B cell (primary cell): Measurements from ENCODE around the gene NCK2. TPM values are rescaled to one million over a fixed set of nuclear protein-coding genes. Genes with fewer than 3 reads are reported as not detected.

Experiments
- ATAC-seq: fragments of 200-7000 bp; cut with Tn5 transposase; one replicate; pipeline ENCODE4 v1.10.0; 2021; ENCODE audit warnings: low read depth, mild to moderate bottlenecking, moderate number of reproducible peaks, moderate library complexity
- CTCF ChIA-PET: fragments of 350-600 bp; sonication (Branson Sonifier 250); formaldehyde crosslinking; loops from one replicate; lab custom pipeline; 2021; ENCODE audit warnings: antibody characterized with exemption, inconsistent platforms; lab: Charles Lee
- POLR2A ChIA-PET: fragments of 350-600 bp; sonication (Branson Sonifier 250); formaldehyde crosslinking; loops from one replicate; lab custom pipeline; 2021; ENCODE audit warnings: antibody characterized with exemption; lab: Charles Lee
- DNase-seq: peaks from one replicate; pipeline ENCODE4 v3.0.0; 2013
- H2AFZ ChIP-seq: 2 replicates; pipeline ENCODE4 v1.6.1; 2012; ENCODE audit warnings: mild to moderate bottlenecking, low read depth, low read length; ENCODE audit not compliant: insufficient read depth, poor library complexity, severe bottlenecking
- H3K27ac ChIP-seq, 2 donors: 1 replicate in 1 of 2; 2 replicates in 1 of 2; pipeline ENCODE4 v1.5.1; 2012 to 2013; ENCODE audit warnings: low read length in 2 of 2, mild to moderate bottlenecking in 2 of 2, moderate library complexity in 1 of 2
- H3K27me3 ChIP-seq, 4 experiments: fragments of 200-600 bp in 1 of 4; sonication (generic) in 1 of 4; replicated peaks in 1 of 4; 1 replicate in 2 of 4; 2 replicates in 2 of 4; pipeline versions ENCODE4 v1.6.1 to v1.7.0; 2013 to 2016; ENCODE audit warnings: low read length in 3 of 4, mild to moderate bottlenecking in 2 of 4, mixed read lengths in 1 of 4, moderate library complexity in 1 of 4; ENCODE audit not compliant: insufficient read depth in 4 of 4, control insufficient read depth in 3 of 4; ENCODE audit errors: control extremely low read depth in 1 of 4
- H3K36me3 ChIP-seq, 2 experiments: replicated peaks in 1 of 2; 1 replicate in 1 of 2; 2 replicates in 1 of 2; pipeline versions ENCODE4 v1.6.1 to v1.7.1; 2013; ENCODE audit warnings: low read length in 1 of 2; ENCODE audit not compliant: insufficient read depth in 2 of 2, control insufficient read depth in 1 of 2; ENCODE audit errors: control extremely low read depth in 1 of 2, extremely low read depth in 1 of 2
- H3K4me1 ChIP-seq, 2 donors: fragments of 200-600 bp in 1 of 2; sonication (generic) in 1 of 2; 1 replicate in 1 of 2; 2 replicates in 1 of 2; pipeline versions ENCODE4 v1.5.1 to v1.6.1; 2013 to 2017; ENCODE audit warnings: low read length in 2 of 2; ENCODE audit not compliant: control insufficient read depth in 2 of 2, insufficient read depth in 2 of 2
- H3K4me2 ChIP-seq: replicated peaks from 2 replicates; pipeline ENCODE3; 2012; ENCODE audit warnings: mild to moderate bottlenecking, low read depth, low read length; ENCODE audit not compliant: poor library complexity, severe bottlenecking
- H3K4me3 ChIP-seq, 5 experiments: fragments of 200-600 bp in 1 of 5; sonication (generic) in 1 of 5; 1 replicate in 3 of 5; 2 replicates in 2 of 5; pipeline versions ENCODE4 v1.5.1 to v1.7.0; 2011 to 2016; ENCODE audit warnings: low read length in 4 of 5, mild to moderate bottlenecking in 4 of 5, low read depth in 2 of 5, control low read depth in 1 of 5, moderate library complexity in 1 of 5; ENCODE audit not compliant: insufficient read depth in 1 of 5; ENCODE audit errors: control extremely low read depth in 1 of 5, extremely low read depth in 1 of 5
- H3K79me2 ChIP-seq: fragments of 200-600 bp; sonication (generic); one replicate; pipeline ENCODE4 v1.6.0; 2016; ENCODE audit warnings: low read length; ENCODE audit not compliant: control insufficient read depth, insufficient read depth
- H3K9ac ChIP-seq: fragments of 200-600 bp; sonication (generic); 2 replicates; pipeline ENCODE4 v1.6.1; 2017; ENCODE audit warnings: mild to moderate bottlenecking, low read length, moderate library complexity
- H3K9me3 ChIP-seq, 3 donors: one replicate each; pipeline versions ENCODE4 v1.6.1 to v1.7.1; 2013; ENCODE audit warnings: low read length in 2 of 3; ENCODE audit not compliant: control insufficient read depth in 2 of 3, insufficient read depth in 1 of 3; ENCODE audit errors: control extremely low read depth in 1 of 3
- H4K20me1 ChIP-seq: 2 replicates; pipeline ENCODE4 v1.6.0; 2012; ENCODE audit warnings: mild to moderate bottlenecking, low read length; ENCODE audit not compliant: insufficient read depth, control insufficient read depth, poor library complexity, severe bottlenecking
- H3K27ac Mint-ChIP-seq: one replicate; pipeline ENCODE4 v1.8.0; 2021; ENCODE audit warnings: mixed read lengths
- H3K27me3 Mint-ChIP-seq: one replicate; pipeline ENCODE4 v1.8.0; 2021; ENCODE audit warnings: mixed read lengths
- H3K4me1 Mint-ChIP-seq: one replicate; pipeline ENCODE4 v1.8.0; 2021; ENCODE audit warnings: mixed read lengths
- H3K4me3 Mint-ChIP-seq: one replicate; pipeline ENCODE4 v1.8.0; 2021; ENCODE audit warnings: mixed read lengths
- H3K9me3 Mint-ChIP-seq: one replicate; pipeline ENCODE4 v1.8.0; 2022; ENCODE audit warnings: mixed read lengths; ENCODE audit not compliant: insufficient read depth
- CTCF ChIP-seq: fragments of 200-600 bp; IDR thresholded peaks from one replicate; pipeline ENCODE4 v1.8.0; 2022; ENCODE audit warnings: antibody characterized with exemption, mild to moderate bottlenecking
- EZH2 ChIP-seq: IDR thresholded peaks from 2 replicates; pipeline ENCODE4 v1.6.1; 2012; ENCODE audit warnings: borderline replicate concordance, low read depth, mild to moderate bottlenecking, moderate library complexity, low read length; ENCODE audit not compliant: insufficient read depth, poor library complexity, severe bottlenecking
- WGBS: methylation state at CpG from one replicate; pipeline ENCODE4 v1.1.5; 2013; ENCODE audit warnings: missing lambda C conversion rate; ENCODE audit not compliant: insufficient coverage; 5-methylcytosine and 5-hydroxymethylcytosine counted together
- intact Hi-C: fragments of 100-400 bp; cut with micrococcal nuclease; formaldehyde crosslinking; loops from one replicate; pipeline ENCODE4 v1.10.0; 2022
- polyA plus RNA-seq: library from polyadenylated mRNA; depleted of rRNA; stranded (reverse); fragments of >200 nt; gene quantifications from 2 replicates; pipeline ENCODE4 v1.2.3, GENCODE V29; 2012
- total RNA-seq, 2 donors: library from RNA; stranded (reverse); fragments of 120-200 nt in 1 of 2; gene quantifications; 1 replicate in 1 of 2; 2 replicates in 1 of 2; pipeline versions ENCODE4 v1.2.3 to v1.2.4, GENCODE V29; 2013 to 2022

NCK2 gene
- total and polyA plus RNA-seq, 2 donors (not counting 1 experiment from before 2014, with no cell fraction given) = 64.2 to 72.3 TPM

DNA sequence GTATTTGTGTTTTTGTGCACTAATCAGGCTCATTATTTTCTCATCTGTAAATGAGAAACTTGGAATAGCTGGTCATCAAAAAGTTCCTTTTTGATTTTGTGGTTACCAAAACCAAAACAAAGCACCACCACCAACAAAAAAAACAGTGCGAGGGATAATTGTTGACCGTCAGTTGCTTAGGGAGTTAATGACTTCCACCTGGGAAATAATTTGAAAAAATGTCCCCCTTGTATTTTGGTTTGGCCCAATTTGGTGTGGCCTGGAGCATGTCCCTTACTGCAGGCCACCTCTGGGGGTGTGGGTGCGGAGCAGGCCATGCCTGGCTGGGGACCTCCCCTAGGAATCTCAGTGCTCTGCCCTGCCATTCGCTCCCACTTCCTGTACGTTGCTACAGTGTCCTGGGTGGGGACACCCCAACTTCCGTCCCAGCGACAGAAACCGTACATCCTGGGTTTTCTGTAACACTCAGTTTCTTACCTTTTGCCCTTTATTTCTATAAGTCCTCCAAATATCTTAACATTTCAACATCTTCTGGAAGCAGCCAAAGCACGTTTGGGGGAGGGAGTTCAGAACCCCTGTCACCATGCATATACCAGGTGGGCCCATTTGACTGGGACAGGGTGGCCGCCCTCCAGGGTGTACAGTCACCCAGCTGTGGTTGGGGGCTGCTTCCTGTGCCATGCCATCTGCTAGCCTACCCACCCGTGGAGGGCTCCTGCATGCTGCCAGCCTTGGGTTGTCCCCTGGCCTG, 31.3 kb downstream of the NCK2 start:
- H3K4me1 Mint-ChIP-seq = peaks cover 81% of the 10 kb centered on the region
- Histone ChIP-seq H3K36me3 (peaks cover 3 to 7% of the 10 kb centered on the region in 2 experiments), H3K4me3 (peak overlapping the region in 1 of 5 experiments; percentile 10), H3K27ac (peak overlapping the region; percentile 91 to 95), H3K9me3 (no peaks in the 10 kb centered on the region), H3K4me2 (peak overlapping the region; percentile 63), H3K4me1 (peaks cover 73 to 83% of the 10 kb centered on the region in 2 donors), H4K20me1 (peaks cover 16% of the 10 kb centered on the region), H3K27me3 (no peaks in the 10 kb centered on the region), H3K9ac (peak overlapping the region; percentile 1), H3K79me2 (peaks cover 94% of the 10 kb centered on the region), H2AFZ (peak overlapping the region; percentile 1)
- H3K4me3 Mint-ChIP-seq = peak overlapping the region; percentile 60
- 0% methylated on average over 9 of the region's 11 CpGs for whole genome bisulfite sequencing
- no peaks in the 10 kb centered on the region for H3K9me3 Mint-ChIP-seq
- TF ChIP-seq EZH2 (no peak), CTCF (no peak)
- peak overlapping the region; percentile 87 for H3K27ac Mint-ChIP-seq
- CTCF ChIA-PET = interaction anchor here (0.9 to 4.9 kb wide), 8 partner anchors 13 to 199 kb away, joined by 3 to 47 read pairs (median 6); no protein-coding TSS in a partner anchor
- intact Hi-C loops = loop anchor here (1.0 kb wide), 5 partner anchors 14 to 59 kb away; no protein-coding TSS in a partner anchor
- H3K27me3 Mint-ChIP-seq = no peaks in the 10 kb centered on the region
- POLR2A ChIA-PET = interaction anchor here (0.9 to 2.8 kb wide), 6 partner anchors 11 to 324 kb away, joined by 3 to 14 read pairs (median 6); no protein-coding TSS in a partner anchor
- ATAC-seq (peak; percentile 95), DNase-seq (peak; percentile 91)
